HG02610 (cell line): ENCODE results near the gene FXYD3.

ENCODE experiments used
- ATAC-seq: cut with Tn5 transposase; IDR thresholded peaks from one replicate; pipeline ENCODE4 v1.9.1; 2021; ENCODE audit warnings: mild to moderate bottlenecking, moderate library complexity; ENCODE audit not compliant: unreplicated experiment

The FXYD3 gene

GRCh38 chr19:35105411-35106290 is 10.0 kb upstream of the FXYD3 start:
- ATAC-seq: no peak

DNA sequence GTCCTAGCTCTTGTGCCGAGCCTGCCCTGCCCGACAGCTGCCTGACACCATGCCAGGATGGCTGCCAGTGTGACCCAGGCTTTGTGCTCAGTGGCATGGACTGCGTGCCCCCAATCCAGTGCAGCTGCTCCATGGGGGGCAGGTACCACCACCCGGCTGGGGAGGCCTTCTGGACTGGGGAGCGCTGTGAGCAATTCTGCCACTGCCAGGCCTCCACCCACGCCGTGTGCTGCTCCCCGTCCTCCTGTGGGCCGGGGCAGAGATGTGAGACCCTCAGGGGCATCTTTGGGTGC is 9.4 kb upstream of the FXYD3 start:
- ATAC-seq: no peak

GRCh38 chr19:35106898-35107541 is 8.6 kb upstream of the FXYD3 start:
- ATAC-seq: no peak

GRCh38 chr19:35107545-35107944 is 8.1 kb upstream of the FXYD3 start:
- ATAC-seq: no peak

DNA sequence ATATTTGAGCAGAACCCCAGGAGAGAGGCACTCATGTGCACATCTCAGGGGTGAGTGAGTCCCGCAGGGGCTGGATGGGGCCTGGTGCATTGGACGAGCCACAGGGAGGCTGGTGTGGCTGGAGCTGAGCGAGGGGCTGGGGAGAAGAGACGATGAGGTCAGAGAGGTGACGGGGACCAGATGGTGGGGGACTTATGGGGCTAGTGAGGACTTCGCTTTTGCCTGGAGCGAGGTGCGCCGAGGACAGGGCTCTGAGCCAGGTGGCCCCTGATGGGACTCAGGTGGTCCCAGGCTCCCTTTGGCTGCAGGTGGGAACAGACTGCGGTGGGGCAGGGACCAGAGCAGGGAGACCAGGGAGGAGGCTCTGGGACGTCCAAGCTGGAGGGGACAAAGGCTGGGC is 6.9 kb upstream of the FXYD3 start:
- ATAC-seq: no peak

- ATAC-seq: no peak
Measured at GRCh38 chr19:35109395-35110112, 6.1 kb upstream of the FXYD3 start.

- ATAC-seq: no peak
Measured at GRCh38 chr19:35110974-35111373, 4.6 kb upstream of the FXYD3 start.

- no peak for ATAC-seq
Measured at GRCh38 chr19:35112995-35113688, 2.5 kb upstream of the FXYD3 start.

DNA sequence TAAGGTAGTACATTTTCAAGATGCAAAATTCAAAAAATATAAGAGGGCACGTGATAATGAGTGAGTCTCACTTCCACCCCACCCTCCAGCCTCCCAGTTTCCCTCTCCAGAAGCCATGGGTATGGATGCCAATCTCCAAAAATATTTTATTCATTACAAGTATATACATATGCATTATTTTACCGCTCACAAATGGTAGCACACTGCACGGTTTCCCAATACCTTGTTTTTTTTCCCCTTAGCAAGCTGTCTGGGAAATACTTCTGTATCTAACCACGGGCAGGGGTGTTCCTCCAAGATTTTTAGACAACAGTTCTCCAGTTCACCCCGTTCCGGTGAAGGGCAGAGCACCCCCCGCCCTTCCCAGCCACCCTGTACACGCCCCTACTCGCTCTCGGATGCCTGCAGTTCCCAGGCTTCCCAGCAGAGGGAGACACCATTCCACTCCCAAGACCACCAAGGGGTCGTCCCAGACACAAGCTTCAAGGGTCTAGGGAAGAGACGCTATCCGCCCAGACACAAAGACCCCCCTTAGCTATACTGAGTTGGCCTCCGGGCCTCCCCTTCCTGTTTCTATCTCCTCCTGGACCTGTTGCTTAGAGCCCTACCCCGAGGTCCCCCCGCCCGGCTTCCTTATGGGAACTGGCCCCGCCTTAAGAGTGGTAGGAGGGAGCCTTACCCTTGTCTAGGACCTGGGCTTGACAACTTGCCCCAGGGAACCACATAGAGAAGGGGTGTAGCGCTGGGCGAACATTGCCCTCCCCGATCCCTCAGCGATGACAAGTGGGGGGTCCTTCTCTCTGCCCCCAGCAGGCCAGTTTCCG is 1.1 kb upstream of the FXYD3 start:
- ATAC-seq: no peak

- no peak for ATAC-seq
Measured at GRCh38 chr19:35116072-35116801, 614 bp downstream of the FXYD3 start.

GRCh38 chr19:35117116-35117515 is 1.5 kb downstream of the FXYD3 start:
- ATAC-seq: no peak

DNA sequence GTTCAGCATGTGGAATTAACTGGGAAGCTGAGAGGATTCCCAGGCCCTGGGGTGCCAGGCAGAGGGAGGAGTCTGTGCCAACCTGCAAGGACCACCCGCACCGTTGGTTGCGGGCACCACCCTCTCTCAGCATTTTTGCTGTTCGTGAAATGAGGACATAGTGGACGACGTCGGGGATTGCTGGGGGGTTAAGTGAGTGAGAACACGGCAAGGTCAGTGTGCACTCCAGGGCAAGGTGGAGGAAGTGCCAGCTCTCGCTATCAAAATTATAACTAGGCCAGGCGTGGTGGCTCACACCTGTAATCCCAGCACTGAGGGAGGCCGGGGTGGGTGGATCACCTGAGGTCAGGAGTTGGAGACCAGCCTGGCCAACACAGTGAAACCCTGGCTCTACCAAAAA is 2.2 kb downstream of the FXYD3 start:
- no peak for ATAC-seq

DNA sequence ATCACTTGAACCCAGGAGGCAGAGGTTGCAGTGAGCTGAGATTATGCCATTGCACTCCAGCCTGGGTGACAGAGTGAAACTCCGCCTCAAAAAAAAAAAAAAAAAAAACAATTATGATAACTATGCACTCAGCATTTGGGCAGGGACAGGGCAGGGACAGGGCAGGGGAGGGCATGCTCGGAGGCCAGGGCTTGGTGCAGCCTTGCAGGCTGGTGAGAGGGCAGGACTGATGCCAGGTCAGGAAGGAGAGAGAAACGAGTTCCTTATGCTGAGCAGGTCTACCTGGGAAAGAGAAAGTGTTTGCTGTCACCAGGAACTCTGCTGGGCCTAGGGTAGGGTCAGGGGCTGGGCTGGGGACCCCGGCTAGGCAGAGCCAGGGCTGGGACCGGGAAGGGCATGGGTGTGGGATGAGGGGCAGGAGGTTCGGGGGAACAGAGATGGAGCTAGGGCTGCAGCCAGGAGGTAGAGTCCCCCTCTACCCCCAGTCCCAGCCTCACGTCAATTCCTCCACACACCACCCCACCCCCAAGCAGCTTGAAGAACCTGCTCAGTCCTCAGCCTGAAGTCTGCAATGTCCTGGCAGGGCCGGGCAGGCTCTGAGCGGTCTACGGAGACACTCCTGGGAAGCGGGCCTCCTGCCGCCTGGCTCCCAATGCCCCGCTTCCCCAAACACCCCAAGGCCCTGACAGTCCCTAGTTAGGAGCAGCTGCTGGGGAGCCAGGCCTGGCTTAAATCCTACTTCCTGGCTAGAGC is 2.8 kb downstream of the FXYD3 start:
- ATAC-seq: no peak

- ATAC-seq: no peak
Measured at GRCh38 chr19:35119091-35119490, 3.5 kb downstream of the FXYD3 start.

- ATAC-seq: no peak
Measured at GRCh38 chr19:35119578-35120155, 4.0 kb downstream of the FXYD3 start.

- no peak for ATAC-seq
Measured at GRCh38 chr19:35120492-35120891, 4.9 kb downstream of the FXYD3 start.

DNA sequence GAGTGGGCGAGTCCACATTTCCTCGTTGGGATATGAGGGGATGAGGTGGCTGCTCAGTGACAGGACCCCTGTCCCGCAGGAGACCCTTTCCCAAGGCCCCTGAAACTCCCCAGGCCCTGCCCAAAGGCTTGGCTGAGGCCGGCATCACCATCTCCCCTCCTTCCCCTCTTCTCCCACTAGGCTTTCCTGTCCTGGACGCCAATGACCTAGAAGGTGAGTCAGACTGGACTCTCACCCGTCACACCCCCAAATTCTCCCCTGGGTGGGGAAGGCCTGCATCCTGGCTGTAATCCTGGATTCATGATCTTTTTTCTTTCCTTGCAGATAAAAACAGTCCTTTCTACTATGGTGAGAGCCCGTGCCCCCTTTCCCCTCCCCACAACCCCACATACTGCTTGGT is 5.3 kb downstream of the FXYD3 start:
- ATAC-seq: no peak

DNA sequence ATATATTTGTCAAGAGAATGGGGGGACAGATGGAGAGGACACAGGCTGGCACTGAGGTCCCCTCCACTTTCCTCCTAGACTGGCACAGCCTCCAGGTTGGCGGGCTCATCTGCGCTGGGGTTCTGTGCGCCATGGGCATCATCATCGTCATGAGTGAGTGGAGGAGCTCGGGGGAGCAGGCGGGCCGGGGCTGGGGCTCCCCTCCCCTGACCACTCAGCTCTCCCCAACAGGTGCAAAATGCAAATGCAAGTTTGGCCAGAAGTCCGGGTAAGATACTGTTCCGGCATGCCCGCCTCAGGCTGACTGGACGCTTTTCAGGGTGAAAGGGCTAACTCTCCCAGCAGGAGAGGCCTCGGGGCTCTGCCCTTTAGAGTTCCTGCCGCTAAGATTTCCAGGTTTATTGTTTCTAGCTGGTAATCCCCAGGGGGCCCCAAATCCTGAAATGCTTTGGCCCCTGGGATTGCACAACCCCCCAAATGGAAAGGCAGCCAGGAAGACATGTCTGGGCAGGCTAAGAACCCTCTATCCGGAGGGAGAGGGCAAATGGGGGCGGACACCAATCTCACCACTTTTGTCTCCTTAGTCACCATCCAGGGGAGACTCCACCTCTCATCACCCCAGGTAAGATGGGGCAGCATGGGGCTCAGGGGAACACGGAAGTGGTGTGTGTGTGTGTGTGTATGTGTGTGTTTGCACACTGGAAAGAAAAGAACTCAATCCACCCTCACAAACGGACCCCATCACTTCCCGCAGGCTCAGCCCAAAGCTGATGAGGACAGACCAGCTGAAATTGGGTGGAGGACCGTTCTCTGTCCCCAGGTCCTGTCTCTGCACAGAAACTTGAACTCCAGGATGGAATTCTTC is 7.3 kb downstream of the FXYD3 start:
- ATAC-seq: no peak
